Colonic mucosa (tissue), 4 donors: ENCODE measurements around the gene GPC2. TPM values are rescaled to one million over a fixed set of nuclear protein-coding genes. Genes with fewer than 3 reads are reported as not detected.
A peak's percentile ranks its signal among the peaks of the same experiment; 100 is the strongest.

Source experiments
- DNase-seq: peaks from one replicate; pipeline ENCODE4 v3.0.0-alpha.2; 2020
- H3K27ac ChIP-seq: fragments of 200-600 bp; one replicate; pipeline ENCODE4 v1.8.0; 2021
- H3K27me3 ChIP-seq: fragments of 200-600 bp; one replicate; pipeline ENCODE4 v1.8.0; 2021
- H3K36me3 ChIP-seq: fragments of 200-600 bp; one replicate; pipeline ENCODE4 v1.8.0; 2021
- H3K4me1 ChIP-seq: fragments of 200-600 bp; one replicate; pipeline ENCODE4 v1.8.0; 2021; ENCODE audit warnings: mild to moderate bottlenecking
- H3K4me3 ChIP-seq: fragments of 200-600 bp; one replicate; pipeline ENCODE4 v1.8.0; 2021
- H3K9ac ChIP-seq, 2 donors: one replicate each; pipeline ENCODE4 v1.7.0; 2013; ENCODE audit warnings: control low read depth in 2 of 2, low read depth in 2 of 2, low read length in 2 of 2
- H3K9me3 ChIP-seq: fragments of 200-600 bp; one replicate; pipeline ENCODE4 v1.8.0; 2021
- CTCF ChIP-seq: fragments of 200-600 bp; IDR thresholded peaks from one replicate; pipeline ENCODE4 v1.8.0; 2022; ENCODE audit warnings: antibody characterized with exemption, mild to moderate bottlenecking
- intact Hi-C: fragments of 100-400 bp; cut with DNase I; formaldehyde crosslinking; loops from one replicate; pipeline ENCODE4 v1.14.1; 2022
- total RNA-seq, 2 donors: library from RNA; stranded (reverse); fragmentation: NEBNext Ultra II Directional in 1 of 2; extraction: Animal tissue kit (Norgen Biotek cat#: 25700) in 1 of 2; gene quantifications; one replicate each; pipeline ENCODE4 v1.2.1, GENCODE V29; 2021
- donor health status: healthy.
- donor health status: DM: no; HTN: no; CAD: no.
- donor health status: DM: no; HTN: no; CAD: no.

GPC2 gene
- total RNA-seq, 2 donors from 2014 or later, result 4.0 to 7.6 TPM

DNA sequence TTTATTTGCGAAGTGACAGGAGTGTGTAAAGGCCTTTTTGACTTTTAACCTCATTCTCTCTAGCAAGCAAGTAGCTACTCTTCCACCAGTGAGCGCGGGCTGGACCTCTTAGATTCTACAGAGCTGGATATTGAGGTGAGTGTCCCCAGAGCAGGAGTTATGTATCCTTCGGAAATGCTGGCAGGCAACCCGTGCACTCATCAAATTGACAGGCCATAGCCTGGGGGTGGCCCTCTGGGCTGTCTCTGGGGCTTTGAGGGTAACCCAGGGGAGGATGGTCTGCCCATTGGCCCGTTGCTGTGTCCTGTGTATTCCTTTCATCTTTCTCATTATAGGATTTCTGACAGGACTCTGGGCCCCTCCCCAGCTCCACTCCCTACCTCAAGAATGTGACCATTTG is 36.5 kb upstream of the GPC2 start:
- Histone ChIP-seq H3K27ac (no peak overlapping the region), H3K9me3 (no peaks in the 10 kb centered on the region), H3K27me3 (no peaks in the 10 kb centered on the region), H3K36me3 (no peaks in the 10 kb centered on the region), H3K4me3 (no peak overlapping the region), H3K4me1 (peaks cover 3% of the 10 kb centered on the region), H3K9ac (peak overlapping the region in 1 of 2 donors; percentile 1)
- no peak for TF ChIP-seq CTCF
- no peak for DNase-seq
- intact Hi-C loops, result loop anchor here (5.0 kb wide), 1 partner anchor 71 kb away; no protein-coding TSS in a partner anchor

- H3K9me3 ChIP-seq, result no peaks in the 10 kb centered on the region
- H3K9ac ChIP-seq, result peak overlapping the region in 1 of 2 donors; percentile 1
- intact Hi-C loops, result loop anchor here (5.0 kb wide), 1 partner anchor 70 kb away; no protein-coding TSS in a partner anchor
- H3K4me1 ChIP-seq, result peaks cover 3% of the 10 kb centered on the region
- no peak for TF ChIP-seq CTCF
- no peaks in the 10 kb centered on the region for H3K36me3 ChIP-seq
- H3K27me3 ChIP-seq, result no peaks in the 10 kb centered on the region
- no peak overlapping the region for H3K4me3 ChIP-seq
- no peak overlapping the region for H3K27ac ChIP-seq
- DNase-seq, result no peak
These were observed 35.6 kb upstream of the GPC2 start for GRCh38 chr7:100212631-100213286.

GRCh38 chr7:100211342-100211780 is 34.2 kb upstream of the GPC2 start:
- H3K9me3 ChIP-seq, result no peaks in the 10 kb centered on the region
- intact Hi-C loops, result loop anchor here (5.0 kb wide), 1 partner anchor 69 kb away; no protein-coding TSS in a partner anchor
- no peaks in the 10 kb centered on the region for H3K36me3 ChIP-seq
- H3K9ac ChIP-seq, result no peak overlapping the region
- no peak for TF ChIP-seq CTCF
- DNase-seq, result no peak
- no peaks in the 10 kb centered on the region for H3K27me3 ChIP-seq
- H3K4me1 ChIP-seq, result peaks cover 3% of the 10 kb centered on the region
- H3K27ac ChIP-seq, result no peak overlapping the region
- H3K4me3 ChIP-seq, result no peak overlapping the region

- Histone ChIP-seq H3K9me3 (no peaks in the 10 kb centered on the region), H3K4me3 (no peak overlapping the region), H3K36me3 (no peaks in the 10 kb centered on the region), H3K27me3 (no peaks in the 10 kb centered on the region), H3K27ac (no peak overlapping the region), H3K4me1 (peaks cover 3% of the 10 kb centered on the region), H3K9ac (no peak overlapping the region)
- DNase-seq, result no peak
- intact Hi-C loops, result loop anchor here (5.0 kb wide), 1 partner anchor 69 kb away; no protein-coding TSS in a partner anchor
- no peak for TF ChIP-seq CTCF
These were observed 33.6 kb upstream of the GPC2 start for GRCh38 chr7:100210805-100211204.

DNA sequence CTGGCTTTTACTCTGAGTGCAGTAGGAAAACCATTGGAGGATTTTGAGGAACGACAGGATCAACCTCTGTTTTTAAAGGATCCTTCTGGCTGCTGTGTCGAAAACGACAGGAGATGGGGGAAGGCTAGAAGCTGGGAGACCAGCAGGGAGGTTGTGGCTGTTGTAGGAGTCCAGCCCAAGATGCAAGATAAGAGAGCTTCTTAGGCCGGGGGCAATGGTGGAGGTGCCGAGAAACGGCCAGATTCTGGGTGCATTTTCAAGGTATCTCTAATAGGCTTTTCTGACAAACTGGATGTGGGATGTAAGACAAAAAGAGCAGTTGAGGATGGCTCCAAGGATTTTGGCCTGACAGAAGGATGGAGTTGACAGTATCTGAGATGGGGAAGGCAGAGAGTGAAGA is 32.3 kb upstream of the GPC2 start:
- no peak for DNase-seq
- Histone ChIP-seq H3K27ac (no peak overlapping the region), H3K4me1 (peaks cover 3% of the 10 kb centered on the region), H3K36me3 (no peaks in the 10 kb centered on the region), H3K27me3 (no peaks in the 10 kb centered on the region), H3K9me3 (no peaks in the 10 kb centered on the region), H3K9ac (peak overlapping the region; percentile 27 to 35), H3K4me3 (no peak overlapping the region)
- TF ChIP-seq CTCF, result no peak
- intact Hi-C loops, result no loop called here
